ENCODE measurements around the gene MKKS. TPM values are rescaled to one million over a fixed set of nuclear protein-coding genes. Genes with fewer than 3 reads are reported as not detected.

The MKKS gene
- total and polyA plus RNA-seq, 2 of the 13 experiments (the other 11 are each of a cell fraction or from before 2014, with no cell fraction given): 26.7 to 34.5 TPM

- TF ChIP-seq KDM4B (CRISPR knock-in tag; IDR thresholded peaks at IDR 0.05): no peak
- no peak for TF ChIP-seq EEA1 (CRISPR knock-in tag; IDR thresholded peaks at IDR 0.05; ENCODE audit: borderline replicate concordance)
- no peak for TF ChIP-seq ZNF354B (CRISPR knock-in tag; IDR thresholded peaks at IDR 0.05)
- TF ChIP-seq TEAD2 (CRISPR knock-in tag; IDR thresholded peaks at IDR 0.05): no peak
- no peak for TF ChIP-seq ELF4 (CRISPR knock-in tag; IDR thresholded peaks at IDR 0.05; ENCODE audit: borderline replicate concordance)
- TF ChIP-seq ZNF605 (CRISPR knock-in tag; IDR thresholded peaks at IDR 0.05): 0 out of 2 replicates have a peak, but pooled peaks have one; percentile 46
- TF ChIP-seq ZBTB2 (CRISPR knock-in tag; IDR thresholded peaks at IDR 0.05; ENCODE audit: low read depth): no peak
- TF ChIP-seq KAT8 (CRISPR knock-in tag; IDR thresholded peaks at IDR 0.05): 0 out of 2 replicates have a peak, but pooled peaks have one; percentile 55
- TF ChIP-seq ZNF558 (CRISPR knock-in tag; IDR thresholded peaks at IDR 0.05; ENCODE audit: borderline replicate concordance): no peak
- no peak for TF ChIP-seq PRDM15 (CRISPR knock-in tag; IDR thresholded peaks at IDR 0.05)
- TF ChIP-seq ZNF672 (CRISPR knock-in tag; IDR thresholded peaks at IDR 0.05): no peak
- no peak for TF ChIP-seq ZNF563 (CRISPR knock-in tag; IDR thresholded peaks at IDR 0.05)
- no peak for TF ChIP-seq CCAR2 (optimal IDR thresholded peaks at IDR 0.05; ENCODE audit: low read depth, low read length)
- TF ChIP-seq ZMYM2 (CRISPR knock-in tag; IDR thresholded peaks at IDR 0.05): peak; percentile 94; the same call in 1 of the 2 replicates
- TF ChIP-seq, protein P1, sequence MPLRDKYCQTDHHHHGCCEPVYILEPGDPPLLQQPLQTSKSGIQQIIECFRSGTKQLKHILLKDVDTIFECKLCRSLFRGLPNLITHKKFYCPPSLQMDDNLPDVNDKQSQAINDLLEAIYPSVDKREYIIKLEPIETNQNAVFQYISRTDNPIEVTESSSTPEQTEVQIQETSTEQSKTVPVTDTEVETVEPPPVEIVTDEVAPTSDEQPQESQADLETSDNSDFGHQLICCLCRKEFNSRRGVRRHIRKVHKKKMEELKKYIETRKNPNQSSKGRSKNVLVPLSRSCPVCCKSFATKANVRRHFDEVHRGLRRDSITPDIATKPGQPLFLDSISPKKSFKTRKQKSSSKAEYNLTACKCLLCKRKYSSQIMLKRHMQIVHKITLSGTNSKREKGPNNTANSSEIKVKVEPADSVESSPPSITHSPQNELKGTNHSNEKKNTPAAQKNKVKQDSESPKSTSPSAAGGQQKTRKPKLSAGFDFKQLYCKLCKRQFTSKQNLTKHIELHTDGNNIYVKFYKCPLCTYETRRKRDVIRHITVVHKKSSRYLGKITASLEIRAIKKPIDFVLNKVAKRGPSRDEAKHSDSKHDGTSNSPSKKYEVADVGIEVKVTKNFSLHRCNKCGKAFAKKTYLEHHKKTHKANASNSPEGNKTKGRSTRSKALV (CRISPR knock-in tag; IDR thresholded peaks at IDR 0.05): 0 out of 2 replicates have a peak, but pooled peaks have one; percentile 23
- no peak for TF ChIP-seq THYN1 (CRISPR knock-in tag; IDR thresholded peaks at IDR 0.05; ENCODE audit: borderline replicate concordance, low read depth)
- TF ChIP-seq ZNF552 (CRISPR knock-in tag; IDR thresholded peaks at IDR 0.05; ENCODE audit: borderline replicate concordance): no peak
- no peak for TF ChIP-seq RFX3 (CRISPR knock-in tag; IDR thresholded peaks at IDR 0.05)
- no peak for TF ChIP-seq PAF1 (CRISPR knock-in tag; IDR thresholded peaks at IDR 0.05)
- TF ChIP-seq, protein P2, sequence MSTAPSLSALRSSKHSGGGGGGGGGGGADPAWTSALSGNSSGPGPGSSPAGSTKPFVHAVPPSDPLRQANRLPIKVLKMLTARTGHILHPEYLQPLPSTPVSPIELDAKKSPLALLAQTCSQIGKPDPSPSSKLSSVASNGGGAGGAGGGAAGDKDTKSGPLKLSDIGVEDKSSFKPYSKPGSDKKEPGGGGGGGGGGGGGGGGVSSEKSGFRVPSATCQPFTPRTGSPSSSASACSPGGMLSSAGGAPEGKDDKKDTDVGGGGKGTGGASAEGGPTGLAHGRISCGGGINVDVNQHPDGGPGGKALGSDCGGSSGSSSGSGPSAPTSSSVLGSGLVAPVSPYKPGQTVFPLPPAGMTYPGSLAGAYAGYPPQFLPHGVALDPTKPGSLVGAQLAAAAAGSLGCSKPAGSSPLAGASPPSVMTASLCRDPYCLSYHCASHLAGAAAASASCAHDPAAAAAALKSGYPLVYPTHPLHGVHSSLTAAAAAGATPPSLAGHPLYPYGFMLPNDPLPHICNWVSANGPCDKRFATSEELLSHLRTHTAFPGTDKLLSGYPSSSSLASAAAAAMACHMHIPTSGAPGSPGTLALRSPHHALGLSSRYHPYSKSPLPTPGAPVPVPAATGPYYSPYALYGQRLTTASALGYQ (CRISPR knock-in tag; IDR thresholded peaks at IDR 0.05): 0 out of 2 replicates have a peak, but pooled peaks have one; percentile 33
Observed at GRCh38 chr20:10463622-10464021, 29.6 kb upstream of the MKKS start (continued).

All from HepG2 (cell line).